ENCODE results near the gene TCEA3. TPM values are rescaled to one million over a fixed set of nuclear protein-coding genes. Genes with fewer than 3 reads are reported as not detected.

The TCEA3 gene
- total RNA-seq, 1 experiment from 2014 or later = 0.37 TPM

DNA sequence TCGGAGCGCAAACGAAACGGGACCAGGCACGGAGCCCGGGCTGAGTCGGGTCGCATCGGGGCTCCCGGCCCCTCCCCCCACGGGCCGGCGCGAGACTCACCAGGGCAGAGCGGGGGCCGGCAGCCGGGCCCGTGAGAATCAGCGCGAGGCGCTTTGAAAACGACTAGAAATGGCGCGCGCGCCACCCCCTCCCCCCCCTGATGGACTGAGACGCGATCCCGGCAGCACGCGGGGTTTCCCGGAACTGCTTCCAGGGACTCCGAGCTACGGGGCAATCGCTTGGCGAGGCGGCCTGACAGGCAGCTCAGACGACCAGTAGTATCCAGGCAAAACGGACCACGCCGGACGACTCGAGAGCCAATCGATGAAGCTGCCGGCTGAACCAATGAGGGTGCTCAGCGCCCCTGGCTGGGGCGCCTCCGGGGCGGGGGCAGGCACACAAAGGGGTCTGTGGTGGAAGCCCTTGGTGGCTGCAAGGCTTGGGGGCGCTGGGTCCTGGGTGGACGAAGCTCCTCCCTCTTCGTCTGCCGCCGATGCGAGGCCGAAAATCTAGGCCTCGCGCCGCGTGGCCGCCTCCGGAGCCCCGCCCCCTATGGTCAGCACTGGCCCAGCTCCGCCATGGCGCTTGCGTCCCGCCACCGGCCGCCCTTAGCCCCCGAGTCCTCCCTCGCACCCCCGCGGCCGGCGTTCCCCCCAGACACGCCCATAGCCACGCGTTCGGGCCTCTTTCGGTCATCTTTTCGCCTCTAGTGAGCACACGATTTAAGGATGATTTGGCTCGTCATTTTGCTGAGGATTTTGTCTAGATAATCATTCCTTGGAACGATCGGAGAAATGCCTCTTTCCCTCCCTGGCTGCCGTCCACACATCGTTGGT is 80.2 kb downstream of the TCEA3 start, which contains the start of gene HNRNPR (continued):
- TF ChIP-seq ZNF138 (CRISPR knock-in tag; conservative IDR thresholded peaks at IDR 0.05) = no peak
- no peak for TF ChIP-seq EMX1 (CRISPR knock-in tag; IDR thresholded peaks at IDR 0.05)
- TF ChIP-seq, protein P1, sequence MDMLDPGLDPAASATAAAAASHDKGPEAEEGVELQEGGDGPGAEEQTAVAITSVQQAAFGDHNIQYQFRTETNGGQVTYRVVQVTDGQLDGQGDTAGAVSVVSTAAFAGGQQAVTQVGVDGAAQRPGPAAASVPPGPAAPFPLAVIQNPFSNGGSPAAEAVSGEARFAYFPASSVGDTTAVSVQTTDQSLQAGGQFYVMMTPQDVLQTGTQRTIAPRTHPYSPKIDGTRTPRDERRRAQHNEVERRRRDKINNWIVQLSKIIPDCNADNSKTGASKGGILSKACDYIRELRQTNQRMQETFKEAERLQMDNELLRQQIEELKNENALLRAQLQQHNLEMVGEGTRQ (CRISPR knock-in tag; IDR thresholded peaks at IDR 0.05) = no peak; the same call in none of the 2 replicates
- TF ChIP-seq, protein P2, sequence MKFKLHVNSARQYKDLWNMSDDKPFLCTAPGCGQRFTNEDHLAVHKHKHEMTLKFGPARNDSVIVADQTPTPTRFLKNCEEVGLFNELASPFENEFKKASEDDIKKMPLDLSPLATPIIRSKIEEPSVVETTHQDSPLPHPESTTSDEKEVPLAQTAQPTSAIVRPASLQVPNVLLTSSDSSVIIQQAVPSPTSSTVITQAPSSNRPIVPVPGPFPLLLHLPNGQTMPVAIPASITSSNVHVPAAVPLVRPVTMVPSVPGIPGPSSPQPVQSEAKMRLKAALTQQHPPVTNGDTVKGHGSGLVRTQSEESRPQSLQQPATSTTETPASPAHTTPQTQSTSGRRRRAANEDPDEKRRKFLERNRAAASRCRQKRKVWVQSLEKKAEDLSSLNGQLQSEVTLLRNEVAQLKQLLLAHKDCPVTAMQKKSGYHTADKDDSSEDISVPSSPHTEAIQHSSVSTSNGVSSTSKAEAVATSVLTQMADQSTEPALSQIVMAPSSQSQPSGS (CRISPR knock-in tag; IDR thresholded peaks at IDR 0.05; ENCODE audit: borderline replicate concordance, low read depth) = no peak
- TF ChIP-seq CBFB (CRISPR knock-in tag; IDR thresholded peaks at IDR 0.05; ENCODE audit: low read depth) = no peak; the same call in 1 of the 2 replicates
- no peak for TF ChIP-seq NR2C2 (CRISPR knock-in tag; IDR thresholded peaks at IDR 0.05)
- TF ChIP-seq, protein P3, sequence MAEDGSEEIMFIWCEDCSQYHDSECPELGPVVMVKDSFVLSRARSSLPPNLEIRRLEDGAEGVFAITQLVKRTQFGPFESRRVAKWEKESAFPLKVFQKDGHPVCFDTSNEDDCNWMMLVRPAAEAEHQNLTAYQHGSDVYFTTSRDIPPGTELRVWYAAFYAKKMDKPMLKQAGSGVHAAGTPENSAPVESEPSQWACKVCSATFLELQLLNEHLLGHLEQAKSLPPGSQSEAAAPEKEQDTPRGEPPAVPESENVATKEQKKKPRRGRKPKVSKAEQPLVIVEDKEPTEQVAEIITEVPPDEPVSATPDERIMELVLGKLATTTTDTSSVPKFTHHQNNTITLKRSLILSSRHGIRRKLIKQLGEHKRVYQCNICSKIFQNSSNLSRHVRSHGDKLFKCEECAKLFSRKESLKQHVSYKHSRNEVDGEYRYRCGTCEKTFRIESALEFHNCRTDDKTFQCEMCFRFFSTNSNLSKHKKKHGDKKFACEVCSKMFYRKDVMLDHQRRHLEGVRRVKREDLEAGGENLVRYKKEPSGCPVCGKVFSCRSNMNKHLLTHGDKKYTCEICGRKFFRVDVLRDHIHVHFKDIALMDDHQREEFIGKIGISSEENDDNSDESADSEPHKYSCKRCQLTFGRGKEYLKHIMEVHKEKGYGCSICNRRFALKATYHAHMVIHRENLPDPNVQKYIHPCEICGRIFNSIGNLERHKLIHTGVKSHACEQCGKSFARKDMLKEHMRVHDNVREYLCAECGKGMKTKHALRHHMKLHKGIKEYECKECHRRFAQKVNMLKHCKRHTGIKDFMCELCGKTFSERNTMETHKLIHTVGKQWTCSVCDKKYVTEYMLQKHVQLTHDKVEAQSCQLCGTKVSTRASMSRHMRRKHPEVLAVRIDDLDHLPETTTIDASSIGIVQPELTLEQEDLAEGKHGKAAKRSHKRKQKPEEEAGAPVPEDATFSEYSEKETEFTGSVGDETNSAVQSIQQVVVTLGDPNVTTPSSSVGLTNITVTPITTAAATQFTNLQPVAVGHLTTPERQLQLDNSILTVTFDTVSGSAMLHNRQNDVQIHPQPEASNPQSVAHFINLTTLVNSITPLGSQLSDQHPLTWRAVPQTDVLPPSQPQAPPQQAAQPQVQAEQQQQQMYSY (CRISPR knock-in tag; IDR thresholded peaks at IDR 0.05) = no peak
- TF ChIP-seq, protein P4, sequence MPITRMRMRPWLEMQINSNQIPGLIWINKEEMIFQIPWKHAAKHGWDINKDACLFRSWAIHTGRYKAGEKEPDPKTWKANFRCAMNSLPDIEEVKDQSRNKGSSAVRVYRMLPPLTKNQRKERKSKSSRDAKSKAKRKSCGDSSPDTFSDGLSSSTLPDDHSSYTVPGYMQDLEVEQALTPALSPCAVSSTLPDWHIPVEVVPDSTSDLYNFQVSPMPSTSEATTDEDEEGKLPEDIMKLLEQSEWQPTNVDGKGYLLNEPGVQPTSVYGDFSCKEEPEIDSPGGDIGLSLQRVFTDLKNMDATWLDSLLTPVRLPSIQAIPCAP (CRISPR knock-in tag; IDR thresholded peaks at IDR 0.05) = 0 out of 2 replicates have a peak, but pooled peaks have one; percentile 42
- TF ChIP-seq PRRX2 (CRISPR knock-in tag; IDR thresholded peaks at IDR 0.05) = no peak
- TF ChIP-seq CREM (CRISPR knock-in tag; IDR thresholded peaks at IDR 0.05) = no peak
- peak; percentile 88 for TF ChIP-seq SP1 (CRISPR knock-in tag; conservative IDR thresholded peaks at IDR 0.05)
- peak; percentile 79 for TF ChIP-seq FOXP1 (CRISPR knock-in tag; IDR thresholded peaks at IDR 0.05; ENCODE audit: borderline replicate concordance)
- no peak for TF ChIP-seq ZNF263 (CRISPR knock-in tag; IDR thresholded peaks at IDR 0.05; ENCODE audit: low read depth)
- TF ChIP-seq, protein P5, sequence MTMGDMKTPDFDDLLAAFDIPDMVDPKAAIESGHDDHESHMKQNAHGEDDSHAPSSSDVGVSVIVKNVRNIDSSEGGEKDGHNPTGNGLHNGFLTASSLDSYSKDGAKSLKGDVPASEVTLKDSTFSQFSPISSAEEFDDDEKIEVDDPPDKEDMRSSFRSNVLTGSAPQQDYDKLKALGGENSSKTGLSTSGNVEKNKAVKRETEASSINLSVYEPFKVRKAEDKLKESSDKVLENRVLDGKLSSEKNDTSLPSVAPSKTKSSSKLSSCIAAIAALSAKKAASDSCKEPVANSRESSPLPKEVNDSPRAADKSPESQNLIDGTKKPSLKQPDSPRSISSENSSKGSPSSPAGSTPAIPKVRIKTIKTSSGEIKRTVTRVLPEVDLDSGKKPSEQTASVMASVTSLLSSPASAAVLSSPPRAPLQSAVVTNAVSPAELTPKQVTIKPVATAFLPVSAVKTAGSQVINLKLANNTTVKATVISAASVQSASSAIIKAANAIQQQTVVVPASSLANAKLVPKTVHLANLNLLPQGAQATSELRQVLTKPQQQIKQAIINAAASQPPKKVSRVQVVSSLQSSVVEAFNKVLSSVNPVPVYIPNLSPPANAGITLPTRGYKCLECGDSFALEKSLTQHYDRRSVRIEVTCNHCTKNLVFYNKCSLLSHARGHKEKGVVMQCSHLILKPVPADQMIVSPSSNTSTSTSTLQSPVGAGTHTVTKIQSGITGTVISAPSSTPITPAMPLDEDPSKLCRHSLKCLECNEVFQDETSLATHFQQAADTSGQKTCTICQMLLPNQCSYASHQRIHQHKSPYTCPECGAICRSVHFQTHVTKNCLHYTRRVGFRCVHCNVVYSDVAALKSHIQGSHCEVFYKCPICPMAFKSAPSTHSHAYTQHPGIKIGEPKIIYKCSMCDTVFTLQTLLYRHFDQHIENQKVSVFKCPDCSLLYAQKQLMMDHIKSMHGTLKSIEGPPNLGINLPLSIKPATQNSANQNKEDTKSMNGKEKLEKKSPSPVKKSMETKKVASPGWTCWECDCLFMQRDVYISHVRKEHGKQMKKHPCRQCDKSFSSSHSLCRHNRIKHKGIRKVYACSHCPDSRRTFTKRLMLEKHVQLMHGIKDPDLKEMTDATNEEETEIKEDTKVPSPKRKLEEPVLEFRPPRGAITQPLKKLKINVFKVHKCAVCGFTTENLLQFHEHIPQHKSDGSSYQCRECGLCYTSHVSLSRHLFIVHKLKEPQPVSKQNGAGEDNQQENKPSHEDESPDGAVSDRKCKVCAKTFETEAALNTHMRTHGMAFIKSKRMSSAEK (CRISPR knock-in tag; IDR thresholded peaks at IDR 0.05; ENCODE audit: borderline replicate concordance) = no peak
- TF ChIP-seq, protein P6, sequence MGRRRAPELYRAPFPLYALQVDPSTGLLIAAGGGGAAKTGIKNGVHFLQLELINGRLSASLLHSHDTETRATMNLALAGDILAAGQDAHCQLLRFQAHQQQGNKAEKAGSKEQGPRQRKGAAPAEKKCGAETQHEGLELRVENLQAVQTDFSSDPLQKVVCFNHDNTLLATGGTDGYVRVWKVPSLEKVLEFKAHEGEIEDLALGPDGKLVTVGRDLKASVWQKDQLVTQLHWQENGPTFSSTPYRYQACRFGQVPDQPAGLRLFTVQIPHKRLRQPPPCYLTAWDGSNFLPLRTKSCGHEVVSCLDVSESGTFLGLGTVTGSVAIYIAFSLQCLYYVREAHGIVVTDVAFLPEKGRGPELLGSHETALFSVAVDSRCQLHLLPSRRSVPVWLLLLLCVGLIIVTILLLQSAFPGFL (CRISPR knock-in tag; IDR thresholded peaks at IDR 0.05; ENCODE audit: borderline replicate concordance) = no peak
- TF ChIP-seq RORB (CRISPR knock-in tag; IDR thresholded peaks at IDR 0.05) = no peak
- no peak for TF ChIP-seq ZNF121 (CRISPR knock-in tag; IDR thresholded peaks at IDR 0.05)
- no peak for TF ChIP-seq ZNF671 (CRISPR knock-in tag; IDR thresholded peaks at IDR 0.05)
- TF ChIP-seq, protein P7, sequence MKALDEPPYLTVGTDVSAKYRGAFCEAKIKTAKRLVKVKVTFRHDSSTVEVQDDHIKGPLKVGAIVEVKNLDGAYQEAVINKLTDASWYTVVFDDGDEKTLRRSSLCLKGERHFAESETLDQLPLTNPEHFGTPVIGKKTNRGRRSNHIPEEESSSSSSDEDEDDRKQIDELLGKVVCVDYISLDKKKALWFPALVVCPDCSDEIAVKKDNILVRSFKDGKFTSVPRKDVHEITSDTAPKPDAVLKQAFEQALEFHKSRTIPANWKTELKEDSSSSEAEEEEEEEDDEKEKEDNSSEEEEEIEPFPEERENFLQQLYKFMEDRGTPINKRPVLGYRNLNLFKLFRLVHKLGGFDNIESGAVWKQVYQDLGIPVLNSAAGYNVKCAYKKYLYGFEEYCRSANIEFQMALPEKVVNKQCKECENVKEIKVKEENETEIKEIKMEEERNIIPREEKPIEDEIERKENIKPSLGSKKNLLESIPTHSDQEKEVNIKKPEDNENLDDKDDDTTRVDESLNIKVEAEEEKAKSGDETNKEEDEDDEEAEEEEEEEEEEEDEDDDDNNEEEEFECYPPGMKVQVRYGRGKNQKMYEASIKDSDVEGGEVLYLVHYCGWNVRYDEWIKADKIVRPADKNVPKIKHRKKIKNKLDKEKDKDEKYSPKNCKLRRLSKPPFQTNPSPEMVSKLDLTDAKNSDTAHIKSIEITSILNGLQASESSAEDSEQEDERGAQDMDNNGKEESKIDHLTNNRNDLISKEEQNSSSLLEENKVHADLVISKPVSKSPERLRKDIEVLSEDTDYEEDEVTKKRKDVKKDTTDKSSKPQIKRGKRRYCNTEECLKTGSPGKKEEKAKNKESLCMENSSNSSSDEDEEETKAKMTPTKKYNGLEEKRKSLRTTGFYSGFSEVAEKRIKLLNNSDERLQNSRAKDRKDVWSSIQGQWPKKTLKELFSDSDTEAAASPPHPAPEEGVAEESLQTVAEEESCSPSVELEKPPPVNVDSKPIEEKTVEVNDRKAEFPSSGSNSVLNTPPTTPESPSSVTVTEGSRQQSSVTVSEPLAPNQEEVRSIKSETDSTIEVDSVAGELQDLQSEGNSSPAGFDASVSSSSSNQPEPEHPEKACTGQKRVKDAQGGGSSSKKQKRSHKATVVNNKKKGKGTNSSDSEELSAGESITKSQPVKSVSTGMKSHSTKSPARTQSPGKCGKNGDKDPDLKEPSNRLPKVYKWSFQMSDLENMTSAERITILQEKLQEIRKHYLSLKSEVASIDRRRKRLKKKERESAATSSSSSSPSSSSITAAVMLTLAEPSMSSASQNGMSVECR (CRISPR knock-in tag; IDR thresholded peaks at IDR 0.05; ENCODE audit: borderline replicate concordance) = peak; percentile 25; the same call in 1 of the 2 replicates
- no peak for TF ChIP-seq ZNF416 (CRISPR knock-in tag; IDR thresholded peaks at IDR 0.05)
